BJ (cell line): ENCODE measurements around the gene EFCAB6. TPM values are rescaled to one million over a fixed set of nuclear protein-coding genes. Genes with fewer than 3 reads are reported as not detected.

Source experiments
- CTCF ChIA-PET: fragments of 350-600 bp; formaldehyde crosslinking; extraction: SDS; loops from one replicate; lab custom pipeline; 2021; ENCODE audit warnings: antibody characterized with exemption, inconsistent platforms; lab: Yijun Ruan, JAX
- POLR2A ChIA-PET: fragments of 300-600 bp; sonication (Branson Sonifier 250); formaldehyde crosslinking; extraction: SDS; loops from one replicate; lab custom pipeline; 2021; ENCODE audit warnings: antibody characterized with exemption; lab: Charles Lee
- DNase-seq: peaks from one replicate; pipeline ENCODE4 v3.0.0-alpha.2; 2011; ENCODE audit warnings: low read depth
- H3K27me3 ChIP-seq: 2 replicates; pipeline ENCODE4 v1.6.0; 2011; ENCODE audit warnings: low read length; ENCODE audit not compliant: control insufficient read depth, insufficient read depth
- H3K36me3 ChIP-seq: 2 replicates; pipeline ENCODE4 v1.5.1; 2011; ENCODE audit warnings: low read length; ENCODE audit not compliant: control insufficient read depth, insufficient read depth
- H3K4me3 ChIP-seq: 2 replicates; pipeline ENCODE4 v1.5.1; 2011; ENCODE audit warnings: low read depth, mild to moderate bottlenecking, control low read depth, low read length
- polyA plus RNA-seq: library from polyadenylated mRNA; depleted of rRNA; stranded (reverse); fragments of >200 nt; gene quantifications from 2 replicates; pipeline ENCODE4 v1.2.3, GENCODE V29; 2011
- TF ChIP-seq, protein P1 (sequence below): IDR thresholded peaks from 2 replicates; pipeline ENCODE4 v1.5.1; 2011; ENCODE audit warnings: low read depth, mild to moderate bottlenecking, control low read depth, inconsistent platforms, low read length, moderate library complexity; ENCODE audit not compliant: insufficient read depth

The EFCAB6 gene
- polyA plus RNA-seq, 1 experiment: 0.75 TPM

DNA sequence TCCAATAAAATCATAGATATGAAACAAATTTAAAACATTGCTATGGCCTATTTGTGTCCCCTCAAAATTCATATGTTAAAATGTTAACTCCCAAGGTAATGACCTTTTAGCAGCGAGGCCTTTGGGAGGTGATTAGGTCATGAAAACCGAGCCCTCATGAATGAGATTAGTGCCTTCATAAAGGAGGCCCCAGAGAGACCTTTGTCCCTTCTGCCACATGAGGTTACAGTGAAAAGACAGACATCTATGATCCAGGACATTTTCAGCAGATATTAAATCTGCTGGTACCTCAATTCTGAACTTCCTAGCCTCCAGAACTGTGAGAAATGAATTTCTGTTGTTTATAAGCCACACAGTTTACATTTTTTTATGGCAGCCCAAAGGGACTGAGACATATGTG is 228.6 kb downstream of the EFCAB6 start:
- CTCF ChIA-PET: no interaction called here
- TF ChIP-seq, protein P1, sequence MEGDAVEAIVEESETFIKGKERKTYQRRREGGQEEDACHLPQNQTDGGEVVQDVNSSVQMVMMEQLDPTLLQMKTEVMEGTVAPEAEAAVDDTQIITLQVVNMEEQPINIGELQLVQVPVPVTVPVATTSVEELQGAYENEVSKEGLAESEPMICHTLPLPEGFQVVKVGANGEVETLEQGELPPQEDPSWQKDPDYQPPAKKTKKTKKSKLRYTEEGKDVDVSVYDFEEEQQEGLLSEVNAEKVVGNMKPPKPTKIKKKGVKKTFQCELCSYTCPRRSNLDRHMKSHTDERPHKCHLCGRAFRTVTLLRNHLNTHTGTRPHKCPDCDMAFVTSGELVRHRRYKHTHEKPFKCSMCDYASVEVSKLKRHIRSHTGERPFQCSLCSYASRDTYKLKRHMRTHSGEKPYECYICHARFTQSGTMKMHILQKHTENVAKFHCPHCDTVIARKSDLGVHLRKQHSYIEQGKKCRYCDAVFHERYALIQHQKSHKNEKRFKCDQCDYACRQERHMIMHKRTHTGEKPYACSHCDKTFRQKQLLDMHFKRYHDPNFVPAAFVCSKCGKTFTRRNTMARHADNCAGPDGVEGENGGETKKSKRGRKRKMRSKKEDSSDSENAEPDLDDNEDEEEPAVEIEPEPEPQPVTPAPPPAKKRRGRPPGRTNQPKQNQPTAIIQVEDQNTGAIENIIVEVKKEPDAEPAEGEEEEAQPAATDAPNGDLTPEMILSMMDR: no peak
- POLR2A ChIA-PET: no interaction called here
- Histone ChIP-seq H3K27me3 (no peaks in the 10 kb centered on the region), H3K36me3 (no peaks in the 10 kb centered on the region), H3K4me3 (no peak overlapping the region)
- DNase-seq: no peak

DNA sequence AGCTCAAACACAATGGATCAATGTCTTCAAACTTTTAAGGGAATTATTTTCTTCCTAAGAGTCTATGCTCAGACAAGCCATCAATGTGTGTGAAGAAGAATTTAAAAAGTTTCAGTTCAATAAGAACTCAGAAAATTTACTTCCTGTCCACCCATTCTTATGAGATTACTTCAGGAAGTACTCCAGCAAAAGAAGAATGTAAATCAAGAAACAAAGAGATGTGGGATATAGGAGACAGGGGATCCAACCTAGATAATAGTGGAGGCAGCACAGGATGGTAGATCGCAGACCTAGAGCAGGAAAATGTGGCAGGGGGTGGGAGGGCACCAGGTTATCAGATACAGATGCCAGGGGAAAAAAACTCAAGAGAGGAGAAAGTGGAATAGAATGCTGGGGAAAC is 229.7 kb downstream of the EFCAB6 start:
- POLR2A ChIA-PET: no interaction called here

DNA sequence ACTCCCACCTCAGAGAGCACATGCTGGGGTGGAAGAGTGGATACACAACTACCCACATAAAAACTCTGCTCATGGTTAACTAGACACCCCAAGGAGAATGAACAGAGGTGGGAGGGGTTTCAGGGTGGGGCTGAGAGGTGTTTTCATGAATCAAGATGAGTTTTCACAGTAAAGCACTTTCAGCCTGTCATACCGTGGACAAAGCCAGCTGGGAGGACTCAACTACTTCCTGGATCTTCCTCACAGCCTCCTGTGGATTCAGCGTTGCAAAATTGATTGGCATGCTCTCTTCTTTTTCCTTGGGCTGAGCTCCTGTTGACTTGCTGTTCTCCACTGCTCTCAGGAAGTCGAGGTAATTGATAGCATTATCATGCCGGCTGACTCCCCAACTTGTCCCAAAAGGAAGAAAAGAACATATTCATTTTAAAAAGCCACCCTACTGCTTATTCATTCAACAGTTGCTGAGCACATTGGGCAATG is 231.8 kb downstream of the EFCAB6 start:
- TF ChIP-seq, protein P1: no peak
- no peak for DNase-seq
- ChIA-PET POLR2A (no interaction called here), CTCF (no interaction called here)
- Histone ChIP-seq H3K36me3 (no peaks in the 10 kb centered on the region), H3K4me3 (no peak overlapping the region), H3K27me3 (no peaks in the 10 kb centered on the region)

More for the DNA sequence above, 229.7 kb downstream of the EFCAB6 start:
- TF ChIP-seq, protein P1: no peak
- CTCF ChIA-PET: no interaction called here
- H3K27me3 ChIP-seq: no peaks in the 10 kb centered on the region
- no peaks in the 10 kb centered on the region for H3K36me3 ChIP-seq
- no peak overlapping the region for H3K4me3 ChIP-seq
- no peak for DNase-seq

GRCh38 chr22:43574738-43575137 is 237.4 kb downstream of the EFCAB6 start:
- ChIA-PET POLR2A (no interaction called here), CTCF (interaction anchor here (0.6 to 1.3 kb wide), 2 partner anchors 7 to 61 kb away, joined by 3 to 6 read pairs; no protein-coding TSS in a partner anchor)
- TF ChIP-seq, protein P1: no peak
- DNase-seq: no peak
- Histone ChIP-seq H3K36me3 (no peaks in the 10 kb centered on the region), H3K4me3 (no peak overlapping the region), H3K27me3 (no peaks in the 10 kb centered on the region)

DNA sequence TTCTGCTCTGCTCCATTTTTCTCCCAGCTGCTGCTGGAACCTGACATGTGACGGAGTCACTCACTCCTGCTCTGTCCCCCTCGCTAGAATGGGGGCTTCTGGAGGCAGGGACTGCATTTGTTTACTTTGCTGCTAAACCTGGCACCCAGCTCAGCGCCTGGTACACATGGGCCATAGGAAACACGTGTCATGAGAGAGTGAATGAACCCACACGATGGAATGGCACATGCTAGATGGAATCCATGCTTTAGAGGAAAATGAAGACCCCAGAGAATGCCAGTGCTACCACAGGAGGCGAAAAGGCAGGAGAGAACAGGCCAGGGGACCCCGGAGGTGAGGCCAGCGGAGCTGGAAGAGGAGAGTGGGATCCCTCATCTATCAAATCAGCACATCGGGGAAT is 239.4 kb downstream of the EFCAB6 start:
- no peak overlapping the region for H3K4me3 ChIP-seq
- ChIA-PET POLR2A (no interaction called here), CTCF (no interaction called here)
- H3K36me3 ChIP-seq: no peaks in the 10 kb centered on the region
- TF ChIP-seq, protein P1: no peak
- no peaks in the 10 kb centered on the region for H3K27me3 ChIP-seq
- DNase-seq: no peak
